ENCODE measurements around the gene PIK3CD. TPM values are rescaled to one million over a fixed set of nuclear protein-coding genes. Genes with fewer than 3 reads are reported as not detected.

Gene PIK3CD
- total RNA-seq, 1 experiment from 2014 or later, result 23.1 TPM

DNA sequence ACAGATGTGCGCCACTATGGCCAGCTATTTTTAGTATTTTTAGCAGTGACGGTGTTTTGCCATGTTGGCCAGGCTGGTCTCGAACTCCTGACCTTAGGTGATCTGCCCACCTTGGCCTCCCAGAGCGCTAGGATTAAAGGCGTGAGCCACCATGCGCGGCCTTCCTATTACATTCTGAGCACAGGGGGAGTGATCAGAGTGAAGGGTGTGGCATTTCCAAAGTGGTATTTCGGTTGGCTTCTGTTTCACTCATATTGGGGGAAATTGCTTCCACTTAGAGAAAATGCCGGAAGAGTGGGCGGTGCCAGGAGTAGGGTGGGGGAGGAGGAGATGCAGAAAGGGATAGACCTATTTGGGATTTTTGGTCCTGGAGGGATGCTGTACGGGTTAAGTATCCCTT is 4.3 kb downstream of the PIK3CD start:
- Mint-ChIP-seq H3K27ac (no peak overlapping the region), H3K9me3 (no peaks in the 10 kb centered on the region), H3K4me1 (peaks cover 10% of the 10 kb centered on the region), H3K27me3 (ENCODE audit: low read depth) (peaks cover 37% of the 10 kb centered on the region), H3K4me3 (no peak overlapping the region), H3K36me3 (no peaks in the 10 kb centered on the region)
- no peak for DNase-seq (ENCODE audit: low spot score)
- no peak for ATAC-seq
- CTCF ChIA-PET, result interaction anchor here (1.0 to 1.2 kb wide), 2 partner anchors 29 to 62 kb away, joined by 3 to 4 read pairs; no protein-coding TSS in a partner anchor
- TF ChIP-seq OVOL2 (CRISPR knock-in tag; IDR thresholded peaks at IDR 0.05; ENCODE audit: borderline replicate concordance), result no peak
- TF ChIP-seq FOXP1 (CRISPR knock-in tag; IDR thresholded peaks at IDR 0.05; ENCODE audit: borderline replicate concordance), result no peak
- no peak for TF ChIP-seq GTF2I (CRISPR knock-in tag; conservative IDR thresholded peaks at IDR 0.05)
- TF ChIP-seq ETV6 (CRISPR knock-in tag; IDR thresholded peaks at IDR 0.05), result no peak
- TF ChIP-seq NFYB (CRISPR knock-in tag; conservative IDR thresholded peaks at IDR 0.05; ENCODE audit: low read depth), result no peak
- no peak for TF ChIP-seq RELA (CRISPR knock-in tag; IDR thresholded peaks at IDR 0.05; ENCODE audit: borderline replicate concordance)
- no peak for TF ChIP-seq NR3C1 (CRISPR knock-in tag; conservative IDR thresholded peaks at IDR 0.05; ENCODE audit: low read depth)
- no peak for TF ChIP-seq CBFB (CRISPR knock-in tag; IDR thresholded peaks at IDR 0.05; ENCODE audit: low read depth)
- no peak for TF ChIP-seq ZBTB21 (CRISPR knock-in tag; IDR thresholded peaks at IDR 0.05; ENCODE audit: borderline replicate concordance)
- no peak for TF ChIP-seq ZNF671 (CRISPR knock-in tag; IDR thresholded peaks at IDR 0.05)
- TF ChIP-seq, protein P1, sequence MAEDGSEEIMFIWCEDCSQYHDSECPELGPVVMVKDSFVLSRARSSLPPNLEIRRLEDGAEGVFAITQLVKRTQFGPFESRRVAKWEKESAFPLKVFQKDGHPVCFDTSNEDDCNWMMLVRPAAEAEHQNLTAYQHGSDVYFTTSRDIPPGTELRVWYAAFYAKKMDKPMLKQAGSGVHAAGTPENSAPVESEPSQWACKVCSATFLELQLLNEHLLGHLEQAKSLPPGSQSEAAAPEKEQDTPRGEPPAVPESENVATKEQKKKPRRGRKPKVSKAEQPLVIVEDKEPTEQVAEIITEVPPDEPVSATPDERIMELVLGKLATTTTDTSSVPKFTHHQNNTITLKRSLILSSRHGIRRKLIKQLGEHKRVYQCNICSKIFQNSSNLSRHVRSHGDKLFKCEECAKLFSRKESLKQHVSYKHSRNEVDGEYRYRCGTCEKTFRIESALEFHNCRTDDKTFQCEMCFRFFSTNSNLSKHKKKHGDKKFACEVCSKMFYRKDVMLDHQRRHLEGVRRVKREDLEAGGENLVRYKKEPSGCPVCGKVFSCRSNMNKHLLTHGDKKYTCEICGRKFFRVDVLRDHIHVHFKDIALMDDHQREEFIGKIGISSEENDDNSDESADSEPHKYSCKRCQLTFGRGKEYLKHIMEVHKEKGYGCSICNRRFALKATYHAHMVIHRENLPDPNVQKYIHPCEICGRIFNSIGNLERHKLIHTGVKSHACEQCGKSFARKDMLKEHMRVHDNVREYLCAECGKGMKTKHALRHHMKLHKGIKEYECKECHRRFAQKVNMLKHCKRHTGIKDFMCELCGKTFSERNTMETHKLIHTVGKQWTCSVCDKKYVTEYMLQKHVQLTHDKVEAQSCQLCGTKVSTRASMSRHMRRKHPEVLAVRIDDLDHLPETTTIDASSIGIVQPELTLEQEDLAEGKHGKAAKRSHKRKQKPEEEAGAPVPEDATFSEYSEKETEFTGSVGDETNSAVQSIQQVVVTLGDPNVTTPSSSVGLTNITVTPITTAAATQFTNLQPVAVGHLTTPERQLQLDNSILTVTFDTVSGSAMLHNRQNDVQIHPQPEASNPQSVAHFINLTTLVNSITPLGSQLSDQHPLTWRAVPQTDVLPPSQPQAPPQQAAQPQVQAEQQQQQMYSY (CRISPR knock-in tag; IDR thresholded peaks at IDR 0.05), result no peak
- no peak for TF ChIP-seq FOXJ3 (CRISPR knock-in tag; IDR thresholded peaks at IDR 0.05; ENCODE audit: borderline replicate concordance)
- no peak for TF ChIP-seq MYBL2 (CRISPR knock-in tag; IDR thresholded peaks at IDR 0.05)
- TF ChIP-seq SOX15 (CRISPR knock-in tag; IDR thresholded peaks at IDR 0.05), result no peak
- TF ChIP-seq KAT7 (CRISPR knock-in tag; IDR thresholded peaks at IDR 0.05; ENCODE audit: borderline replicate concordance), result no peak
- no peak for TF ChIP-seq TEAD1 (CRISPR knock-in tag; IDR thresholded peaks at IDR 0.05)
- TF ChIP-seq, protein P2, sequence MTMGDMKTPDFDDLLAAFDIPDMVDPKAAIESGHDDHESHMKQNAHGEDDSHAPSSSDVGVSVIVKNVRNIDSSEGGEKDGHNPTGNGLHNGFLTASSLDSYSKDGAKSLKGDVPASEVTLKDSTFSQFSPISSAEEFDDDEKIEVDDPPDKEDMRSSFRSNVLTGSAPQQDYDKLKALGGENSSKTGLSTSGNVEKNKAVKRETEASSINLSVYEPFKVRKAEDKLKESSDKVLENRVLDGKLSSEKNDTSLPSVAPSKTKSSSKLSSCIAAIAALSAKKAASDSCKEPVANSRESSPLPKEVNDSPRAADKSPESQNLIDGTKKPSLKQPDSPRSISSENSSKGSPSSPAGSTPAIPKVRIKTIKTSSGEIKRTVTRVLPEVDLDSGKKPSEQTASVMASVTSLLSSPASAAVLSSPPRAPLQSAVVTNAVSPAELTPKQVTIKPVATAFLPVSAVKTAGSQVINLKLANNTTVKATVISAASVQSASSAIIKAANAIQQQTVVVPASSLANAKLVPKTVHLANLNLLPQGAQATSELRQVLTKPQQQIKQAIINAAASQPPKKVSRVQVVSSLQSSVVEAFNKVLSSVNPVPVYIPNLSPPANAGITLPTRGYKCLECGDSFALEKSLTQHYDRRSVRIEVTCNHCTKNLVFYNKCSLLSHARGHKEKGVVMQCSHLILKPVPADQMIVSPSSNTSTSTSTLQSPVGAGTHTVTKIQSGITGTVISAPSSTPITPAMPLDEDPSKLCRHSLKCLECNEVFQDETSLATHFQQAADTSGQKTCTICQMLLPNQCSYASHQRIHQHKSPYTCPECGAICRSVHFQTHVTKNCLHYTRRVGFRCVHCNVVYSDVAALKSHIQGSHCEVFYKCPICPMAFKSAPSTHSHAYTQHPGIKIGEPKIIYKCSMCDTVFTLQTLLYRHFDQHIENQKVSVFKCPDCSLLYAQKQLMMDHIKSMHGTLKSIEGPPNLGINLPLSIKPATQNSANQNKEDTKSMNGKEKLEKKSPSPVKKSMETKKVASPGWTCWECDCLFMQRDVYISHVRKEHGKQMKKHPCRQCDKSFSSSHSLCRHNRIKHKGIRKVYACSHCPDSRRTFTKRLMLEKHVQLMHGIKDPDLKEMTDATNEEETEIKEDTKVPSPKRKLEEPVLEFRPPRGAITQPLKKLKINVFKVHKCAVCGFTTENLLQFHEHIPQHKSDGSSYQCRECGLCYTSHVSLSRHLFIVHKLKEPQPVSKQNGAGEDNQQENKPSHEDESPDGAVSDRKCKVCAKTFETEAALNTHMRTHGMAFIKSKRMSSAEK (CRISPR knock-in tag; IDR thresholded peaks at IDR 0.05; ENCODE audit: borderline replicate concordance), result no peak
- TF ChIP-seq ZNF121 (CRISPR knock-in tag; IDR thresholded peaks at IDR 0.05), result no peak
- TF ChIP-seq, protein P3, sequence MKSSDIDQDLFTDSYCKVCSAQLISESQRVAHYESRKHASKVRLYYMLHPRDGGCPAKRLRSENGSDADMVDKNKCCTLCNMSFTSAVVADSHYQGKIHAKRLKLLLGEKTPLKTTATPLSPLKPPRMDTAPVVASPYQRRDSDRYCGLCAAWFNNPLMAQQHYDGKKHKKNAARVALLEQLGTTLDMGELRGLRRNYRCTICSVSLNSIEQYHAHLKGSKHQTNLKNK (CRISPR knock-in tag; IDR thresholded peaks at IDR 0.05), result no peak
- TF ChIP-seq CREM (CRISPR knock-in tag; IDR thresholded peaks at IDR 0.05), result no peak
- POLR2A ChIA-PET, result no interaction called here
